ENCODE measurements around the gene TRIM26. TPM values are rescaled to one million over a fixed set of nuclear protein-coding genes. Genes with fewer than 3 reads are reported as not detected.

Gene TRIM26
- total and polyA plus RNA-seq, 2 of the 13 experiments (the other 11 are each of a cell fraction or from before 2014, with no cell fraction given), result 27.1 to 38.7 TPM

- TF ChIP-seq ZXDC (CRISPR knock-in tag; IDR thresholded peaks at IDR 0.05), result no peak
- peak; percentile 99 for TF ChIP-seq BCL6 (CRISPR knock-in tag; IDR thresholded peaks at IDR 0.05)
- TF ChIP-seq RXRB (CRISPR knock-in tag; IDR thresholded peaks at IDR 0.05; ENCODE audit: borderline replicate concordance), result peak; percentile 23; the same call in 1 of the 2 replicates
- 0 out of 2 replicates have a peak, but pooled peaks have one; percentile 31 for TF ChIP-seq ELF1 (CRISPR knock-in tag; IDR thresholded peaks at IDR 0.05)
- 0 out of 2 replicates have a peak, but pooled peaks have one; percentile 21 for TF ChIP-seq PRDM10 (CRISPR knock-in tag; IDR thresholded peaks at IDR 0.05; ENCODE audit: low read depth)
- TF ChIP-seq ZNF543 (CRISPR knock-in tag; IDR thresholded peaks at IDR 0.05), result no peak
- peak; percentile 70; the same call in 1 of the 2 replicates for TF ChIP-seq HMG20A (CRISPR knock-in tag; IDR thresholded peaks at IDR 0.05; ENCODE audit: borderline replicate concordance)
- TF ChIP-seq ZFP37 (CRISPR knock-in tag; IDR thresholded peaks at IDR 0.05; ENCODE audit: borderline replicate concordance), result no peak
- no peak for TF ChIP-seq PAF1 (CRISPR knock-in tag; IDR thresholded peaks at IDR 0.05)
- TF ChIP-seq ISX (CRISPR knock-in tag; conservative IDR thresholded peaks at IDR 0.05), result no peak
- peak; percentile 47; the same call in 1 of the 2 replicates for TF ChIP-seq ETV5 (CRISPR knock-in tag; IDR thresholded peaks at IDR 0.05; ENCODE audit: borderline replicate concordance)
- TF ChIP-seq FOXA1 (IDR thresholded peaks at IDR 0.05), result no peak
- peak; percentile 71 for TF ChIP-seq FOXA1 (CRISPR knock-in tag; IDR thresholded peaks at IDR 0.05)
- TF ChIP-seq SMAD3 (CRISPR knock-in tag; IDR thresholded peaks at IDR 0.05), result peak; percentile 17; the same call in 1 of the 2 replicates
- TF ChIP-seq SAP130 (CRISPR knock-in tag; IDR thresholded peaks at IDR 0.05; ENCODE audit: low read depth), result peak; percentile 48; the same call in 1 of the 2 replicates
- TF ChIP-seq NR2F2 (IDR thresholded peaks at IDR 0.05; ENCODE audit: borderline replicate concordance, low read depth), result 0 out of 2 replicates have a peak, but pooled peaks have one; percentile 12
- TF ChIP-seq SP5 (CRISPR knock-in tag; IDR thresholded peaks at IDR 0.05; ENCODE audit: borderline replicate concordance, low read depth), result peak; percentile 90
- 0 out of 2 replicates have a peak, but pooled peaks have one; percentile 22 for TF ChIP-seq AHDC1 (CRISPR knock-in tag; IDR thresholded peaks at IDR 0.05; ENCODE audit: borderline replicate concordance)
- TF ChIP-seq ZNF781 (CRISPR knock-in tag; IDR thresholded peaks at IDR 0.05; ENCODE audit: borderline replicate concordance, not compliant biosample characterization), result no peak
- TF ChIP-seq REPIN1 (CRISPR knock-in tag; IDR thresholded peaks at IDR 0.05; ENCODE audit: borderline replicate concordance, low read depth), result no peak
Observed at GRCh38 chr6:30135757-30136156, 77.4 kb downstream of the TRIM26 start, which contains the start of gene TRIM40 (continued).
